ENCODE measurements around the gene RPEL1.
"Not testable (repeated sequence)": the region's sequence is repeated elsewhere in the genome, so short reads cannot be mapped to it uniquely, and the experiment has no call there.

Gene RPEL1

DNA sequence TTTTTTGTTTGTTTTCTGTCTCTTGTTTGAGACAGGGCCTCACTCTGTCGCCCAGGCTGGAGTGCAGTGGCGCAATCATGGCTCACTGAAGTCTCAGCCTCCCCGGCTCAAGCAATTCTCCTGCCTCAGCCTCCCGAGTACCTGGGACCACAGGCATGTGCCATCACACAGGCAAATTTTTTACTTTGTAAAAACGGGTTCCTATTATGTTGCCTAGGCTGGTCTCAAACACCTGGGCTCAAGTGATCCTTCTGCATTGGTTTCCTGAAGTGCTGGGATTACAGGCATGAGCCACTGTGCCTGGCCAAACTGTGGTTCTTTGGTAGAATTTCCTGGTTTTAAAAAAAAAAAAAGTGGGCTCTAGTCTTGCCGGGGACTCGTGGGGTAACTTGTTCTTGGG, at the start of gene RPEL1:
TSS of gene RPEL1 (plus strand) at position 301 of the 400 bp plus-strand sequence. CDS start 110 bp downstream, outside the sequence.
- not testable (repeated sequence) for H3K27ac ChIP-seq (ENCODE audit: low read depth, low read length); H3K4me3 ChIP-seq (ENCODE audit: low read length); H3K36me3 ChIP-seq (ENCODE audit: control insufficient read depth, insufficient read depth, low read length); H3K27me3 ChIP-seq (ENCODE audit: control insufficient read depth, insufficient read depth, low read length); H3K4me1 ChIP-seq (ENCODE audit: control insufficient read depth, insufficient read depth, low read length); H3K9ac ChIP-seq (ENCODE audit: low read length)

DNA sequence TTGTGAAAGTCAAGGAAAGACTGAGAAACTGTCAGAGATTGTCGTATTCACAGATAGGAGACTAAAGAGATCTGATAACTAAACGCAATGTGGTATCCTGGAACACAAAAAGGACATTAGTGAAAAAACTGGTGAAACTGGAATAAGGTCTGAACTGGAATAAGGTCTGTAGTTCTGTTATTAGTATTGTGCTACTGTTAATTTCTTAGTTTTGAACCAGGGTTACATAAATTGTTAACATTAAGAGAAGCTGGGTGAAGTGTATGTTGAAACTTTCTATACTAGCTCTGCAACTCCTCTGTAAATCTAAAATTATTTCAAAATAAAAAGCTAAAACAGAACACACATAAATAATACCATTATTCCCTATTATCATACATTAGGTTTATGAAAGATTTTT, 49.2 kb upstream of the RPEL1 start:
- Histone ChIP-seq H3K4me3 (ENCODE audit: low read length) (no peak overlapping the region), H3K9ac (ENCODE audit: low read length) (no peak overlapping the region), H3K4me1 (ENCODE audit: control insufficient read depth, insufficient read depth, low read length) (peaks cover 3% of the 10 kb centered on the region), H3K27me3 (ENCODE audit: control insufficient read depth, insufficient read depth, low read length) (no peaks in the 10 kb centered on the region), H3K27ac (ENCODE audit: low read depth, low read length) (no peak overlapping the region), H3K36me3 (ENCODE audit: control insufficient read depth, insufficient read depth, low read length) (no peaks in the 10 kb centered on the region)

DNA sequence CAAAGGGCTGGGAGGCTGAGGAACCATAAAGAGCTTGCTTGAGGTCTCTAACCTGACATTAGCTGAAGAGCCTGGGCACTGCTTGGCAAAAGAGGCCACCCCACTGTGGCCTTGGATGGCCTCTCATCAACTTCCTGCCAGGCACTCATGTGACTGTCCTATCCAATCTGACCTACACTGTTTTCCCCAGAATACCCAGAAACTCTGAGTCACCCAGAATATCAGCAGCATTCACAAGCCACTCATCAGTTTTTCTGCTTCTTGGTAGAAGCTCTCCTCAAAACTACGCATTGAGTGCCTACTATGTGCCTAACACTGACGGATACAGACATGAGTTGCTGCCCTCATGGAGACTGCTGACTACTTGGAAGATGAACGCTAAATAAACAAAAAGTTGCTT, 48.5 kb upstream of the RPEL1 start:
- Histone ChIP-seq H3K27ac (ENCODE audit: low read depth, low read length) (no peak overlapping the region), H3K36me3 (ENCODE audit: control insufficient read depth, insufficient read depth, low read length) (no peaks in the 10 kb centered on the region), H3K27me3 (ENCODE audit: control insufficient read depth, insufficient read depth, low read length) (no peaks in the 10 kb centered on the region), H3K4me3 (ENCODE audit: low read length) (no peak overlapping the region), H3K9ac (ENCODE audit: low read length) (no peak overlapping the region), H3K4me1 (ENCODE audit: control insufficient read depth, insufficient read depth, low read length) (peaks cover 3% of the 10 kb centered on the region)

DNA sequence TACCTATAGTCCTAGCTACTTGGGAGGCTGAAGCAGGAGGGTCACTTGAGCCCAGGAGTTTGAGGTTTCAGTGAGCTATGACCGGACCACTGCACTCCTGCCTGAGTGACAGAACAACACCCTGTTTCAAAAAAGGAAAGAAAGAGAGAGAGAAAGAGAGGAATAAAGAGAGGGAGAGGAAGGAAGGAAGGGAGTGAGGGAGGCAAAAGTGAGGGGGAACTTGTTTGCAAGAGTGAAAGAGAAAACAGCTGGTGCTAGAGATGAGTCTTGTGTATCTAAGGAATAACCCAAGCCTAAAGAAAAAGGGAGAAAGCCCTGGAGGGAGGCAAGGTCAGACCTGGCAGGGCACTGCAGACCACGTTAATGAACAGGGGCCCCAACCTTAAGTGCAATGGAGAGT, 47.8 kb upstream of the RPEL1 start:
- no peak overlapping the region for H3K9ac ChIP-seq (ENCODE audit: low read length)
- H3K4me1 ChIP-seq (ENCODE audit: control insufficient read depth, insufficient read depth, low read length) = peaks cover 3% of the 10 kb centered on the region
- H3K27ac ChIP-seq (ENCODE audit: low read depth, low read length) = no peak overlapping the region
- H3K36me3 ChIP-seq (ENCODE audit: control insufficient read depth, insufficient read depth, low read length) = no peaks in the 10 kb centered on the region
- no peak overlapping the region for H3K4me3 ChIP-seq (ENCODE audit: low read length)
- no peaks in the 10 kb centered on the region for H3K27me3 ChIP-seq (ENCODE audit: control insufficient read depth, insufficient read depth, low read length)

DNA sequence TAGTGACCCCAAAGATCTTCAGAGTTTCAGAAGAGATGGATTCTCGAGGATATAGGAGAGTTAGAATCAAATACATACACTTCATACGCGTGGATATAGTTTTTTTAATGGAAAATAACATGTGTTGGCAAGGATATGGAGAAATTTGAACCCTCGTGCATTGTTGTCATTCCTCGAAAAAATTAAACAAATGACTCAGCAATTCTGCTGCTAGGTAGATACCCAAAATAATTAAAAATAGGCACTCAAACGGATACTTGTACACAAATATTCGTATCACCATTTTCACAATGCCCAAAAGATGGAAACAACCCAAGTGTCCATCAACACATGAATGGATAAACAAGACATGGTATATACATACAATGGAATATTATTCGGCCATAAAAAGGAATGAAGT, 47.0 kb upstream of the RPEL1 start:
- Histone ChIP-seq H3K9ac (ENCODE audit: low read length) (no peak overlapping the region), H3K27ac (ENCODE audit: low read depth, low read length) (no peak overlapping the region), H3K27me3 (ENCODE audit: control insufficient read depth, insufficient read depth, low read length) (no peaks in the 10 kb centered on the region), H3K36me3 (ENCODE audit: control insufficient read depth, insufficient read depth, low read length) (no peaks in the 10 kb centered on the region), H3K4me1 (ENCODE audit: control insufficient read depth, insufficient read depth, low read length) (no peaks in the 10 kb centered on the region), H3K4me3 (ENCODE audit: low read length) (no peak overlapping the region)

DNA sequence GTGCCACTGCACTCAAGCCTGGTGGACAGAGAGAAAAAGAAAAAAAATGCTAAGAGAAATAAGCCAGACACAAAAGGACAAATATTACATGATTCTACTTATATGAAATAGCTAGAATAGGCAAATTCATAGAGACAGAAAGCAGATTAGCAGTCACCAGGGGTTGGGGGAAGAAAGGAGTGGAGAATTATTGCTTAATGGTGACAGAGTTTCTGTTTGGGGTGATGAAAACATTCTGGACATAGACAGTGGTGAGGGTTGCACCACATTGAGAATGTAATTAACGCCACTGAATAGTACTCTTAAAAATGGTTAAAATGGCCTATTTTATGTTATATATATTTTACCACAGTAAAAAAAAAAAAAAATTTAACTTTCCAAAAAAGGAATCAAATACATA, 46.2 kb upstream of the RPEL1 start:
- Histone ChIP-seq H3K27me3 (ENCODE audit: control insufficient read depth, insufficient read depth, low read length) (no peaks in the 10 kb centered on the region), H3K9ac (ENCODE audit: low read length) (no peak overlapping the region), H3K4me1 (ENCODE audit: control insufficient read depth, insufficient read depth, low read length) (no peaks in the 10 kb centered on the region), H3K4me3 (ENCODE audit: low read length) (no peak overlapping the region), H3K36me3 (ENCODE audit: control insufficient read depth, insufficient read depth, low read length) (no peaks in the 10 kb centered on the region), H3K27ac (ENCODE audit: low read depth, low read length) (no peak overlapping the region)

DNA sequence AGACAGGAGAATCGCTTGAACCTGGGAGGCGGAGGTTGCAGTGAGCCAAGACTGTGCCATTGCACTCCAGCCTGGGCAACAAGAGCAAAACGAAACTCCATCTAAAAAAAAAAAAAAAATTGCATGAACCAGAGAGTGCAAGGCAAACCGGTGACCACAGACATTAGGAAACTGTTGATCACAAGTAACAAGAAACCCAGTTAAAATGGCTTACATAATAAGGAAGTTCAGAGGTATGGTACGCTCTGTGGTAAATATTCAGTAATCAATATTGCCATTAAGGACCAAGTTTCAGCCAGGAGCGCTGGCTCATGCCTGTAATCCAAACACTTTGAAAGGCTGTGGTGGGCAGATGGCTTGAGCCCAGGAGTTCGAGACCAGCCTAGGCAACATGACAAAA, 43.4 kb upstream of the RPEL1 start:
- Histone ChIP-seq H3K27me3 (ENCODE audit: control insufficient read depth, insufficient read depth, low read length) (no peaks in the 10 kb centered on the region), H3K4me1 (ENCODE audit: control insufficient read depth, insufficient read depth, low read length) (no peaks in the 10 kb centered on the region), H3K4me3 (ENCODE audit: low read length) (no peak overlapping the region), H3K36me3 (ENCODE audit: control insufficient read depth, insufficient read depth, low read length) (no peaks in the 10 kb centered on the region), H3K27ac (ENCODE audit: low read depth, low read length) (no peak overlapping the region), H3K9ac (ENCODE audit: low read length) (no peak overlapping the region)

DNA sequence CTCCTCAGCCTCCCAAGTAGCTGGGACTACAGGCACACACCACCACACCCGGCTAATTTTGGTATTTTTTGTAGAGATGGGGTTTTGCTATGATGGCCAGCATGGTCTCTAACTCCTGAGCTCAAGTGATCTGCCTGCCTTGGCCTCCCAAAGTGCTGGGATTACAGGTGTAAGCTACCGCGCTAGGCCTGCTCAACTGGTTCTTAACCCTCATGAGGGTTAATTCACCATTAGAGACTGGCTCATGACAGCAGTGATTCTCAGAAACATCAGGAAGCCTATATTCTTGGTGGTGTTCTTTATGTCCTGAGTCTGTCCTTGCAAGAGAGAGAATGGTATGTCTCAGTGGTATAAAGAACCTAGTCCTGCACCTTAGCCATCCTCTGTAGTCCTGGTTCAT, 42.2 kb upstream of the RPEL1 start:
- Histone ChIP-seq H3K4me1 (ENCODE audit: control insufficient read depth, insufficient read depth, low read length) (no peaks in the 10 kb centered on the region), H3K27ac (ENCODE audit: low read depth, low read length) (no peak overlapping the region), H3K9ac (ENCODE audit: low read length) (no peak overlapping the region), H3K27me3 (ENCODE audit: control insufficient read depth, insufficient read depth, low read length) (no peaks in the 10 kb centered on the region), H3K36me3 (ENCODE audit: control insufficient read depth, insufficient read depth, low read length) (no peaks in the 10 kb centered on the region), H3K4me3 (ENCODE audit: low read length) (no peak overlapping the region)

DNA sequence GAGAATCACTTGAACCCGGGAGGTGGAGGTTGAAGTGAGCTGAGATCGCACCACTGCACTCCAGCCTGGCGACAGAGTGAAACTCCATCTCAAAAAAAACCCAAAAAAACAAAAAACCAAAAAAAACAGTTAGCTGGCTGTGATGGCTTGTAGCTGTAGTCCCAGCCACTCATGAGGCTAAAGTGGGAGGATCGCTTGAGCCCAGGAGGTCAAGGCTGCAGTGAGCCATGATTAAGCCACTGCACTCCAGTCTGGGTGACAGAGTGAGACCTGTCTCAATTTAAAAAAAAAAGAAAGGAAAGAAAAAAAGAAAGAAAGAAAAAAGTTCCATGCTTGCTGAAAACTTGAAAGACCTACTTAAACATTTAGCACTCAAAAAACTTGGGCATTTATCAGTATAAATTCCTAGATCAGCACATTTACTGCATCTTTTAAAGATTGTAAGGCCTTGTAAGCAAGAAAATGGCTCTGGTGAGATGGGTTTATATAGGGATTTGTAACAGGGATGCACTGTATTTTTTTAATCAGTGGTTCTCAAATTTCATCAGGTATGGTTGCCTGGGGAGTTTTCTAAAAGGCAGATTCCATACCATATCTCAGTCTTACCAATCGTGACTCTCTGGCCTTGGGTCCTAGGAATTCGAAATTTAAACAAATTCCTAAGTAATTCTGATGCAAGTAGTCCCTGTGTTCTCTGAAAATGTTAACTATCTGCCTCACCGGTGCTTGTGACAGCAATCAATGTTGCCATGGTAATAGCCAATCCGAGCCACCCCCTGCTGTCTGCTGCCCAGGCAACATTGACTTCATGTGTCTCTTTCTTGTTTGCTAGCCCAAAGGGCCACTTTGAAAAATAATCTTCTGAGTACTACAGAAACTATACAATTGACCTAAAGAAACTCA, 41.1 kb upstream of the RPEL1 start:
- H3K9ac ChIP-seq (ENCODE audit: low read length) = no peak overlapping the region
- H3K4me3 ChIP-seq (ENCODE audit: low read length) = no peak overlapping the region
- H3K27me3 ChIP-seq (ENCODE audit: control insufficient read depth, insufficient read depth, low read length) = no peaks in the 10 kb centered on the region
- H3K36me3 ChIP-seq (ENCODE audit: control insufficient read depth, insufficient read depth, low read length) = no peaks in the 10 kb centered on the region
- H3K4me1 ChIP-seq (ENCODE audit: control insufficient read depth, insufficient read depth, low read length) = no peaks in the 10 kb centered on the region
- H3K27ac ChIP-seq (ENCODE audit: low read depth, low read length) = no peak overlapping the region

DNA sequence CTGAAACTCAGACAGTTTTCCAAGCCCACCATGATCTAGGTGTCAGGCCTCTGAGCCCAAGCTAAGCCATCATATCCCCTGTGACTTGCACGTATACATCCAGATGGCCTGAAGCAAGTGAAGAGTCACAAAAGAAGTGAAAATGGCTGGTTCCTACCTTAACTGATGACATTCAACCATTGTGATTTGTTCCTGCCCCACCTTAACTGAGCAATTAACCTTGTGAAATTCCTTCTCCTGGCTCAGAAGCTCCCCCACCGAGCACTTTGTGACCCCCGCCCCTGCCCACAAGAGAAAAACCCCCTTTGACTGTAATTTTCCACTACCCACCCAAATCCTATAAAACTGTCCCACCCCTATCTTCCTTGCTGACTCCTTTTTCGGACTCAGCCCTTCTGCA, 40.3 kb upstream of the RPEL1 start:
- H3K4me3 ChIP-seq (ENCODE audit: low read length); H3K27ac ChIP-seq (ENCODE audit: low read depth, low read length); H3K4me1 ChIP-seq (ENCODE audit: control insufficient read depth, insufficient read depth, low read length); H3K27me3 ChIP-seq (ENCODE audit: control insufficient read depth, insufficient read depth, low read length); H3K9ac ChIP-seq (ENCODE audit: low read length); H3K36me3 ChIP-seq (ENCODE audit: control insufficient read depth, insufficient read depth, low read length): not testable (repeated sequence)

DNA sequence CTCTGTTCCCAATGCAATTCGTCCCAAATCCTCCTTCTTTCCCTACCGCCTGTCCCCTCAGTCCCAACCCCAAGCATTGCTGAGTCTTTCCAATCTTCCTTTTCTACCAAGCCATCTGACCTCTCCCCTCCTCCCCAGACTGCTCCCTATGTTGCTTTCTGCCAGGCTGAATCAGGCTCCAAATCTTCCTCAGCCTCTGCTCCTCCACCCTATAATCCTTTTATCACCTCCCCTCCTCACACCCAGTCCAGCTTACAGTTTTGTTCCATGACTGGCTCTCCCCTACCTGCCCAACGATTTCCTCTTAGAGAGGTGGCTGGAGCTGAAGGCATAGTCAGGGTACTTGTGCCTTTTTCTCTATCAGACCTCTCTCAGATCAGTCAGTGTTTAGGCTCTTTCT, 39.0 kb upstream of the RPEL1 start:
- not testable (repeated sequence) for H3K9ac ChIP-seq (ENCODE audit: low read length); H3K36me3 ChIP-seq (ENCODE audit: control insufficient read depth, insufficient read depth, low read length); H3K4me3 ChIP-seq (ENCODE audit: low read length); H3K4me1 ChIP-seq (ENCODE audit: control insufficient read depth, insufficient read depth, low read length); H3K27me3 ChIP-seq (ENCODE audit: control insufficient read depth, insufficient read depth, low read length); H3K27ac ChIP-seq (ENCODE audit: low read depth, low read length)

DNA sequence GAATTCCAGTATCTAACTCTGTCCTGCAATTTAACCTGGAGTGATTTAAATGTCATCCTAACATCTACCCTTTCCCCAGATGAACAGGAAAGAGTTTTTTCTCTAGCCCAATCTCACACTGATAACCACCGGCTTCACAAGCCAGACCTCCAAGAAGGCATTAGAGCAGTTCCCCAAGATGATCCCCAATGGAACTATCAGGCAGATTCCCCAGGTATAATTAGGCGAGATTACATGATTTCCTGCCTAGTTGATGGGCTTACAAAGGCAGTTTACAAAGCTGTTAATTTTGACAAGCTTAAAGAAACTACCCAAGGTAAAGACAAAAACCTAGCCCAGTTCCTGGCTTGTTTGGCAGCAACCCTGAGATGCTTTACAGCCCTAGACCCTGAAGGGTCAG, 38.5 kb upstream of the RPEL1 start:
- Histone ChIP-seq H3K4me3 (ENCODE audit: low read length) (no peak overlapping the region), H3K9ac (ENCODE audit: low read length) (no peak overlapping the region), H3K27ac (ENCODE audit: low read depth, low read length) (no peak overlapping the region), H3K4me1 (ENCODE audit: control insufficient read depth, insufficient read depth, low read length) (no peaks in the 10 kb centered on the region), H3K27me3 (ENCODE audit: control insufficient read depth, insufficient read depth, low read length) (no peaks in the 10 kb centered on the region), H3K36me3 (ENCODE audit: control insufficient read depth, insufficient read depth, low read length) (no peaks in the 10 kb centered on the region)

DNA sequence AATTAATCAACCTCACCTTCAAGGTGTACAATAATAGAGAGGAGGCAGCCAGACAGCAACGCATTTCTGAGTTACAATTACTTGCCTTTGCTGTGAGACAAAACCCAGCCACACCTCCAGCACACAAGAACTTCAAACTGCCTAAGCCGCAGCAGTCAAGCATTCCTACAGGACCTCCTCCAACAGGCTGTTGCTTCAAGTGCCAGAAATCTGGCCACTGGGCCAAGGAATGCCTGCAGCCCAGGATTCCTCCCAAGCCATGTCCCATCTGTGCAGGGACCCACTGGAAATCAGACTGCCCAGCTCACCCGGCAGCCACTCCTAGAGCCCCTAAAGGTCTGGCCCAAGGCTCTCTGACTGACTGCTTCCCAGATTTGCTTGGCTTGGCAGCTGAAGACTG, 38.0 kb upstream of the RPEL1 start:
- H3K27ac ChIP-seq (ENCODE audit: low read depth, low read length) = not testable (repeated sequence)

More for the DNA sequence above, 38.0 kb upstream of the RPEL1 start:
- not testable (repeated sequence) for H3K4me3 ChIP-seq (ENCODE audit: low read length); H3K9ac ChIP-seq (ENCODE audit: low read length); H3K4me1 ChIP-seq (ENCODE audit: control insufficient read depth, insufficient read depth, low read length); H3K27me3 ChIP-seq (ENCODE audit: control insufficient read depth, insufficient read depth, low read length); H3K36me3 ChIP-seq (ENCODE audit: control insufficient read depth, insufficient read depth, low read length)
